Fibroblast of lung (primary cell): ENCODE results near the gene HHIPL1.

Experiments used
- CTCF ChIP-seq, 2 donors: IDR thresholded peaks in 1 of 2; conservative IDR thresholded peaks in 1 of 2; 1 replicate in 1 of 2; 2 replicates in 1 of 2; pipeline ENCODE4 v1.5.1; 2011 to 2012; ENCODE audit warnings: low read length in 2 of 2, control low read depth in 1 of 2, inconsistent platforms in 1 of 2, low read depth in 1 of 2, mild to moderate bottlenecking in 1 of 2
- EZH2 ChIP-seq: IDR thresholded peaks from 2 replicates; pipeline ENCODE4 v1.5.1; 2012; ENCODE audit warnings: low read length, control low read depth, mild to moderate bottlenecking; ENCODE audit errors: missing control alignments

DNA sequence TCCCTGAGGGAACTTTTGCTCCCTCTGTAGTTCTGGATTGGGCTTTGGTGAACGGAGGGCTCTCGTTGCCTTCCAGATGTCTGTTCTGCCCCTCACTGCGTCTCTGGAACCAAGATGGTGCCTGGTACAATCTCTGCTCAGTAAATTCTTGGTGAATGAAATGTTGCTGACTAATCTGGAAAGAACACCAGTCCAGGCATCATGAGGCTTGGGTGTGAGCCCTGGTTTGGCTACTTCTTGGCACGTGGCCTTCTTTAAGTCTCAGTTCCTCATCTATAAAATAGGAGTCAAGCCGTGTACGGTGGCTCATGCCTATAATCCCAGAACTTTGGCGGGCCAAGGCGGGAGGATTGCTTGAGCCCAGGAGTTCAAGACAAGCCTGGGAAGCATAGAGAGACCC lies 4.3 kb downstream of the HHIPL1 start:
- no peak for TF ChIP-seq EZH2
- TF ChIP-seq CTCF (conservative IDR thresholded peaks at IDR 0.05 in 1 of 2, IDR thresholded peaks at IDR 0.05 in 1 of 2; ENCODE audit: low read depth in 1 of 2, low read length in 2 of 2): no peak
